Activated CD4-positive, alpha-beta memory T cell treated with anti-CD3 and anti-CD28 coated beads, Interleukin-2, amount 10 ng/mL, durations not matched to agents 7 days and 5 days (primary cell): ENCODE results near the gene PRTN3. TPM values are rescaled to one million over a fixed set of nuclear protein-coding genes. Genes with fewer than 3 reads are reported as not detected.

Experiments used
- CTCF ChIA-PET: fragments of 350-600 bp; sonication (Branson Sonifier 250); formaldehyde crosslinking; loops from one replicate; lab custom pipeline; 2021; ENCODE audit warnings: antibody characterized with exemption, inconsistent platforms; lab: Charles Lee
- POLR2A ChIA-PET: fragments of 350-600 bp; sonication (Branson Sonifier 250); formaldehyde crosslinking; loops from one replicate; lab custom pipeline; 2021; ENCODE audit warnings: antibody characterized with exemption; lab: Charles Lee
- DNase-seq: peaks from one replicate; pipeline ENCODE4 v3.0.0-alpha.2; 2020
- H3K27ac Mint-ChIP-seq: one replicate; pipeline ENCODE4 v1.8.0; 2021; ENCODE audit warnings: mild to moderate bottlenecking, mixed read lengths
- H3K27me3 Mint-ChIP-seq: one replicate; pipeline ENCODE4 v1.8.0; 2021; ENCODE audit warnings: mixed read lengths
- H3K36me3 Mint-ChIP-seq: one replicate; pipeline ENCODE4 v1.8.0; 2021; ENCODE audit warnings: low read depth, mixed read lengths
- H3K4me1 Mint-ChIP-seq: one replicate; pipeline ENCODE4 v1.8.0; 2021; ENCODE audit warnings: mixed read lengths
- H3K4me3 Mint-ChIP-seq: one replicate; pipeline ENCODE4 v1.8.0; 2021; ENCODE audit warnings: mild to moderate bottlenecking, mixed read lengths
- H3K9me3 Mint-ChIP-seq: one replicate; pipeline ENCODE4 v1.8.0; 2021; ENCODE audit warnings: mixed read lengths
- total RNA-seq, 2 experiments: library from RNA; stranded (reverse); gene quantifications; one replicate each; pipeline ENCODE4 v1.2.3, GENCODE V29; 2021

The PRTN3 gene
- total RNA-seq, 2 experiments from 2014 or later = not detected

DNA sequence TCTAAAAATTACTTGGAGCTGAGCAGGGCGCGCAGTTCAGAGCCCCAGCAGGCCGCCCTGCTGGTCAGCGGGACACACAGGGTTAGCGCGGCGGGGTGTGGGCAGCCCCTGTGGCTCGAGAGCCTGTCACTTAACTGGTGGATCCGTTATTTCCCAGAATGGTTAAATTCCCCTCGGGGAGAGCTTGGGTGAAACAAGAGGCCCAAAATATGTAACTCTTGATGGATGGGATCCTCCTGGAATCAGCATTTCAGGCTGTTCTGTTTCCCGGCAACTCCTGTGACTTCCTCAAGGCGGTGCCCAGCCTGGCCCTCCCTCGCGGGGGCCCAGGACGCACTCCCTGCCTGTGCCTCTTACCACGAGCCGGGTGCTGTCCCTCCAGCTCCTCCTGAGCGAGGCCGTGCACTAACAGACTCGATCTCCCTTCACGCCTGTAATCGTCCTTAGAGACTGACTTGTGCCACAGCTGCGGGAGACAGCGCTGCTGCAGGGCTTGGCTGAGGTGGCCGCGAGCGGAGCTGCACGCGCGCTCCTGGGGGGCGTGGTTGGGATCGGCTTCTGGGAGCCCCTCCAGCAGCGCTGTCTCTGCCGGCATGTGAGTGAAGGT lies 33.9 kb upstream of the PRTN3 start:
- Mint-ChIP-seq H3K36me3 (peaks cover 68% of the 10 kb centered on the region), H3K4me1 (peaks cover 28% of the 10 kb centered on the region), H3K27me3 (no peaks in the 10 kb centered on the region), H3K9me3 (no peaks in the 10 kb centered on the region), H3K4me3 (no peak overlapping the region), H3K27ac (no peak overlapping the region)
- no peak for DNase-seq
- ChIA-PET CTCF (no interaction called here), POLR2A (interaction anchor here (1.2 to 3.0 kb wide), 2 partner anchors 8 to 11 kb away, joined by 3 to 7 read pairs; no protein-coding TSS in a partner anchor)

DNA sequence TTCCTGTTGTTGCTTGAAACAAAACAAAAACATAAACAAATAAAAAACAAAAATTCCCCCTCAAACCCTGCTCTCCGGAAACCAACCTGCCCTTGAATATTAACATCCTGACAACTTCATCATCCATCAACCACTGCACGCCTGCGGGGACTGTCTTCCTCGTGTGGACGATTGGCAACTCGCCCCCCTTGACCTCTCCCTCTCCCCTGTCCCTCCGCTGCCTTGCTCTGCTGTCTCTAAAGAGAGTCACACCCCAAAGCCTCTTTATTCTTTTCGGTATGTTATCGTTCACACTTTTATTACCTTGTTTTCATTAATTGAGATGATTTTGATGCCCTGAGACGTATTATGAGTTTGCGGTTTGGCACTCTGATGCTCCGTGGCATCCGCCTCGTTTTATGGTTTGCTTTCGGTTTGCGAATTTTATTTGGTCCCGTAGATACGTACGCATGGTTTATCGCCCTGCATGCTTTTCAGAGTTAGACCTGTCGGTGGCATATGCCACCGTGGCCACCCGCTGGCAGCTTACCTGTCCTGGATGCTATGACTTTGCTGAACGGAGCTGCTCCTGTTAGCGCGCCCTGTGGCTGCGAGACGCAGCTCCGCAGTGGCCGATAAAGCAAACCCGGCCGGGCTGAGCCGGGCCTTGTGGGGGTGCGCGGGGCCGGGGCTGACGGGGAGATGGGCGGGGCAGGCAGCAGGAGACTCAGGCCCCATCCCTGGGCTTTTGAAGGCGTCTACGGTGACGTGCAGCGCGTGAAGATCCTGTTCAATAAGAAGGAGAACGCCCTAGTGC lies 33.0 kb upstream of the PRTN3 start:
- H3K4me3 Mint-ChIP-seq = no peak overlapping the region
- POLR2A ChIA-PET = interaction anchor here (3.0 kb wide), 1 partner anchor 12 kb away, joined by 7 read pairs; no protein-coding TSS in a partner anchor
- DNase-seq = no peak
- H3K9me3 Mint-ChIP-seq = no peaks in the 10 kb centered on the region
- peaks cover 64% of the 10 kb centered on the region for H3K36me3 Mint-ChIP-seq
- H3K4me1 Mint-ChIP-seq = peaks cover 20% of the 10 kb centered on the region
- H3K27me3 Mint-ChIP-seq = no peaks in the 10 kb centered on the region
- CTCF ChIA-PET = no interaction called here
- no peak overlapping the region for H3K27ac Mint-ChIP-seq

DNA sequence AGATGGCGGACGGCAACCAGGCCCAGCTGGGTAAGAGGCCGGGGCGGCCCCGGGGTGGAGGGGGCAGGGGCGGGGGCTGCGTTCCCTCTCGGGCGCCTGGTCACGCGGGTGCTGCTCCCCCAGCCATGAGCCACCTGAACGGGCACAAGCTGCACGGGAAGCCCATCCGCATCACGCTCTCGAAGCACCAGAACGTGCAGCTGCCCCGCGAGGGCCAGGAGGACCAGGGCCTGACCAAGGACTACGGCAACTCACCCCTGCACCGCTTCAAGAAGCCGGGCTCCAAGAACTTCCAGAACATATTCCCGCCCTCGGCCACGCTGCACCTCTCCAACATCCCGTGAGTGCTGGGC lies 32.4 kb upstream of the PRTN3 start:
- no peak overlapping the region for H3K27ac Mint-ChIP-seq
- CTCF ChIA-PET = no interaction called here
- POLR2A ChIA-PET = interaction anchor here (3.0 kb wide), 1 partner anchor 12 kb away, joined by 7 read pairs; no protein-coding TSS in a partner anchor
- DNase-seq = no peak
- H3K27me3 Mint-ChIP-seq = no peaks in the 10 kb centered on the region
- no peaks in the 10 kb centered on the region for H3K9me3 Mint-ChIP-seq
- peaks cover 16% of the 10 kb centered on the region for H3K4me1 Mint-ChIP-seq
- H3K4me3 Mint-ChIP-seq = no peak overlapping the region
- peaks cover 61% of the 10 kb centered on the region for H3K36me3 Mint-ChIP-seq

DNA sequence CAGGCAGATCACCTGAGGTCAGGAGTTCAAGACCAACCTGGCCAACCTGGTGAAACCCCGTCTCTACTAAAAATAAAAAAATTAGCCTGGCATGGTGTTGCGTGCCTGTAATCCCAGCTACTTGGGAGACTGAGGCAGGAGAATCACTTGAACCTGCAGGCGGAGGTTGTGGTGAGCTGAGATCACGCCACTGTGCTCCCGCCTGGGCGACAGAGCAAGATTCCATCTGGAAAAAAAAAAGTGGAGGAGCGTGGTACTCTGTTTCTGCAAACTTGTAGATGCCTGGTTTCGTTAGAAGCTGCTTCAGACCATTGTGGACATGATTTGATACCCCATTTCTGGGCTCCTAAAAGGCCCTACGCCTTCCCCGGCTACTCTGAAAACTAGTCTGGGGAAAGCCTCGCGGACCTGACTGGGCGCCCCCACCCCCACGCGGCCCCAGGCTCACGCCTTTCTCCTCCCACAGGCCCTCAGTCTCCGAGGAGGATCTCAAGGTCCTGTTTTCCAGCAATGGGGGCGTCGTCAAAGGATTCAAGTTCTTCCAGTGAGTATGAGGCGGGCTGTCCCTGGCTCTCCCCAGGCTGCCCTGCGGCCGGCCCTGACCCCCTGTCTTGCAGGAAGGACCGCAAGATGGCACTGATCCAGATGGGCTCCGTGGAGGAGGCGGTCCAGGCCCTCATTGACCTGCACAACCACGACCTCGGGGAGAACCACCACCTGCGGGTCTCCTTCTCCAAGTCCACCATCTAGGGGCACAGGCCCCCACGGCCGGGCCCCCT lies 30.5 kb upstream of the PRTN3 start:
- POLR2A ChIA-PET = interaction anchor here (1.5 kb wide), 1 partner anchor 12 kb away, joined by 5 read pairs; no protein-coding TSS in a partner anchor
- no peaks in the 10 kb centered on the region for H3K9me3 Mint-ChIP-seq
- CTCF ChIA-PET = no interaction called here

DNA sequence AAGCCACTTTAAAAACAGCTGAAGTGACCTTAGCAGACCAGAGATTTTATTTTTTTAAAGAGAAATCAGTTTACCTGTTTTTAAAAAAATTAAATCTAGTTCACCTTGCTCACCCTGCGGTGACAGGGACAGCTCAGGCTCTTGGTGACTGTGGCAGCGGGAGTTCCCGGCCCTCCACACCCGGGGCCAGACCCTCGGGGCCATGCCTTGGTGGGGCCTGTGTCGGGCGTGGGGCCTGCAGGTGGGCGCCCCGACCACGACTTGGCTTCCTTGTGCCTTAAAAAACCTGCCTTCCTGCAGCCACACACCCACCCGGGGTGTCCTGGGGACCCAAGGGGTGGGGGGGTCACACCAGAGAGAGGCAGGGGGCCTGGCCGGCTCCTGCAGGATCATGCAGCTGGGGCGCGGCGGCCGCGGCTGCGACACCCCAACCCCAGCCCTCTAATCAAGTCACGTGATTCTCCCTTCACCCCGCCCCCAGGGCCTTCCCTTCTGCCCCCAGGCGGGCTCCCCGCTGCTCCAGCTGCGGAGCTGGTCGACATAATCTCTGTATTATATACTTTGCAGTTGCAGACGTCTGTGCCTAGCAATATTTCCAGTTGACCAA lies 29.8 kb upstream of the PRTN3 start:
- peaks cover 10% of the 10 kb centered on the region for H3K4me1 Mint-ChIP-seq
- no peak overlapping the region for H3K27ac Mint-ChIP-seq
- H3K36me3 Mint-ChIP-seq = peaks cover 61% of the 10 kb centered on the region
- ChIA-PET POLR2A (interaction anchor here (1.0 to 1.5 kb wide), 2 partner anchors 12 to 13 kb away, joined by 3 to 5 read pairs; no protein-coding TSS in a partner anchor), CTCF (no interaction called here)
- no peak overlapping the region for H3K4me3 Mint-ChIP-seq
- no peaks in the 10 kb centered on the region for H3K9me3 Mint-ChIP-seq
- no peaks in the 10 kb centered on the region for H3K27me3 Mint-ChIP-seq
- DNase-seq = no peak

More for the DNA sequence above, 30.5 kb upstream of the PRTN3 start:
- Mint-ChIP-seq H3K27ac (no peak overlapping the region), H3K4me1 (peaks cover 10% of the 10 kb centered on the region), H3K36me3 (peaks cover 62% of the 10 kb centered on the region), H3K4me3 (no peak overlapping the region), H3K27me3 (no peaks in the 10 kb centered on the region)
- DNase-seq = no peak

DNA sequence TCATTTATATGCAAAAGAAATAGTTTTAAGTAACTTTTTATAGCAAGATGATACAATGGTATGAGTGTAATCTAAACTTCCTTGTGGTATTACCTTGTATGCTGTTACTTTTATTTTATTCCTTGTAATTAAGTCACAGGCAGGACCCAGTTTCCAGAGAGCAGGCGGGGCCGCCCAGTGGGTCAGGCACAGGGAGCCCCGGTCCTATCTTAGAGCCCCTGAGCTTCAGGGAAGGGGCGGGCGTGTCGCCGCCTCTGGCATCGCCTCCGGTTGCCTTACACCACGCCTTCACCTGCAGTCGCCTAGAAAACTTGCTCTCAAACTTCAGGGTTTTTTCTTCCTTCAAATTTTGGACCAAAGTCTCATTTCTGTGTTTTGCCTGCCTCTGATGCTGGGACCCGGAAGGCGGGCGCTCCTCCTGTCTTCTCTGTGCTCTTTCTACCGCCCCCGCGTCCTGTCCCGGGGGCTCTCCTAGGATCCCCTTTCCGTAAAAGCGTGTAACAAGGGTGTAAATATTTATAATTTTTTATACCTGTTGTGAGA lies 29.2 kb upstream of the PRTN3 start:
- H3K36me3 Mint-ChIP-seq = peaks cover 65% of the 10 kb centered on the region
- H3K27me3 Mint-ChIP-seq = no peaks in the 10 kb centered on the region
- POLR2A ChIA-PET = interaction anchor here (1.0 kb wide), 1 partner anchor 13 kb away, joined by 3 read pairs; no protein-coding TSS in a partner anchor
- peaks cover 10% of the 10 kb centered on the region for H3K4me1 Mint-ChIP-seq
- H3K4me3 Mint-ChIP-seq = no peak overlapping the region
- CTCF ChIA-PET = no interaction called here
- H3K27ac Mint-ChIP-seq = no peak overlapping the region
- H3K9me3 Mint-ChIP-seq = no peaks in the 10 kb centered on the region
- no peak for DNase-seq

DNA sequence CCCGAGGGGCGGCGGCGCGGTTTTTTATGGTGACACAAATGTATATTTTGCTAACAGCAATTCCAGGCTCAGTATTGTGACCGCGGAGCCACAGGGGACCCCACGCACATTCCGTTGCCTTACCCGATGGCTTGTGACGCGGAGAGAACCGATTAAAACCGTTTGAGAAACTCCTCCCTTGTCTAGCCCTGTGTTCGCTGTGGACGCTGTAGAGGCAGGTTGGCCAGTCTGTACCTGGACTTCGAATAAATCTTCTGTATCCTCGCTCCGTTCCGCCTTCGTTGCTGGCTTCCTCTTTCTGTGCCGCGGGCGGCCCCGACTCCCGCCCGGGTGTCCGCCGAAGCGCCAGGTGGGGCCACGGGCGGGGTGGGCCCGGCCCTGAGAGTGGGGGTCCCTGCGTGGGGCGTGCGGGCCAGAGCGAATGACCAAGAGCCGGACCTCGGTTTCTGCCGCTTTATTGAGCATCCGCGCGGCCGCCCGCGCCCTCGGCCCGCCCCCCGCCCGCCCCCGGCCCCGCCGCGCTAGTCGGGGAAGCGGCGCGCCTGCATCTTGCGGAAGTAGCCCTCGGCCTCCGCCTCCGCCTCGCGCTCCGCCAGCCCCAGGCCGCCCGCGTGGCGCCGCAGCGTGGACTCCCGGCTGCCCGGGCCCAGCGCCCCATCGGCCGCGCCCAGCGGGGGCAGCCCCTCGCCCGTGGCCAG lies 28.6 kb upstream of the PRTN3 start:
- no peak overlapping the region for H3K4me3 Mint-ChIP-seq
- H3K27ac Mint-ChIP-seq = no peak overlapping the region
- peaks cover 8% of the 10 kb centered on the region for H3K4me1 Mint-ChIP-seq
- no peak for DNase-seq
- peaks cover 61% of the 10 kb centered on the region for H3K36me3 Mint-ChIP-seq
- no peaks in the 10 kb centered on the region for H3K9me3 Mint-ChIP-seq
- ChIA-PET CTCF (no interaction called here), POLR2A (interaction anchor here (1.0 kb wide), 1 partner anchor 14 kb away, joined by 3 read pairs; no protein-coding TSS in a partner anchor)
- H3K27me3 Mint-ChIP-seq = no peaks in the 10 kb centered on the region

DNA sequence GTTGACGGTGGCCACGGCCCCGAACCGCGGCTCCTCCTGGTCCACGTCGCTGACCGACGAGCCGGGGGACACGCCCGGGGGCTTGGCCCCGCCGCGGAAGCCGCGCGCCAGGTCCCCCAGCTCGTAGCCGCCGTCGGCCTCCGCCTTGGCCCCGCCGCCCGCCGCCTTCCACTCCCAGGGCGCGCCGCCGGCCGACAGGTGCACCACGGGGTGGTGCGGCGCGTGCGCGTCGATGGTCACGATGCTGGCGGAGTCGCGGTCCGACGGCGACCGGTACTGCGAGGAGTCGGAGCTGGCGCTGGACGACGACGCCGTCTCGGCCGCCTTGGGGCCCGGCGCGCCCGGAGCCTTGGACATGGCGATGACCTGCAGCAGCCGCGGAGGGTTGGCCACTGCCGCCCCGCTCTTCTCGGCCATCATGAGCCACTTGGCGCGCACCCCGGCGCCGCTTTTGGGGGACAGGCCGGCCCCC lies 28.0 kb upstream of the PRTN3 start:
- H3K36me3 Mint-ChIP-seq = peaks cover 56% of the 10 kb centered on the region
- no peak overlapping the region for H3K4me3 Mint-ChIP-seq
- DNase-seq = no peak
- no peaks in the 10 kb centered on the region for H3K9me3 Mint-ChIP-seq
- CTCF ChIA-PET = no interaction called here
- POLR2A ChIA-PET = no interaction called here
- no peaks in the 10 kb centered on the region for H3K27me3 Mint-ChIP-seq
- peaks cover 2% of the 10 kb centered on the region for H3K4me1 Mint-ChIP-seq
- H3K27ac Mint-ChIP-seq = no peak overlapping the region

DNA sequence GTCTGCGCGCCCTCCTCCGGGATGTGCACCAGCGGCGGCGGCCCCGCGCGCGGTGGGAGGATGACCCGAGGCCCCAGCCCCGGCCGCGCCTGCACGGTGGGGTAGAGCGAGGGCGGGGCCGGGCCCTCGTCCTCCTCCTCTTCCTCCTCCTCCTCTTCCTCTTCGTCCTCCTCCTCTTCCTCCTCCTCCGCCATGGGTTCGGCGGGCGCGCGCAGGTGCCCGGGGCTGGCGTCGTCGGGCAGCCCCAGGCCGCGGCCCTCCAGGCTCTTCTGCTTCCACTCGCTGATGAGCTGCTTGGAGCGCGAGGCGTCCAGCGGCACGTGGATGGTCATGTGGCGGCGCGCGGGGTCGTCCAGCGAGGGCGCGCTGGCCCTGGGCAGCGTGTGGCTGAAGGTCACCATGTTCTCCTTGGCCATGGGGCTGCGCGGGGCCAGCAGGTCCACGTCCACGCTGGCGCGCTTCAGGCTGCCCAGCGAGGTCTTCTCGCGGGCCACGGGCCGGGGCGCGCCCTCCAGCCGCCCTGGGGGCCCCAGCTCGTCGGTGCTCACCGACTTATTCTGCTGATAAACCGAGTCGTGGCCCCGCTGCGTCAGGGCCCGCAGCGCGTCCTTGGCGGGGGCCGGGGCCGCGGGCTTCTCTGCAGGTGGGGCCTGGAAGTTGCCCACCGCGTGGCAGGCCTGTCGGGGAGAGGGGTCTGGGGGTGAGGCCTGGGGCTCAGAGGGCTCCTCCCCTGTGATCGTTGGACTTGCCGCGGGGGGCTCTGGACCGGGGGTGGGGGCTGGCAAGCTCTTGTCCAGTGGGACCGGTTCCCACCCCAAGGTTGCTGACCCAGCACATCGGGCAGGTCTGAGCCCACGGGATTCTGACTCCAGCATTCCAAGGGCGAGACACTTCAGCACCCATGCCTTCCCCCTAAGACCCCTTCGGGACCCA lies 27.3 kb upstream of the PRTN3 start:
- Mint-ChIP-seq H3K4me1 (no peaks in the 10 kb centered on the region), H3K27ac (no peak overlapping the region), H3K4me3 (no peak overlapping the region), H3K36me3 (peaks cover 52% of the 10 kb centered on the region), H3K27me3 (no peaks in the 10 kb centered on the region), H3K9me3 (no peaks in the 10 kb centered on the region)
- CTCF ChIA-PET = no interaction called here
- POLR2A ChIA-PET = interaction anchor here (2.6 kb wide), 1 partner anchor 12 kb away, joined by 9 read pairs; no protein-coding TSS in a partner anchor
- DNase-seq = no peak

DNA sequence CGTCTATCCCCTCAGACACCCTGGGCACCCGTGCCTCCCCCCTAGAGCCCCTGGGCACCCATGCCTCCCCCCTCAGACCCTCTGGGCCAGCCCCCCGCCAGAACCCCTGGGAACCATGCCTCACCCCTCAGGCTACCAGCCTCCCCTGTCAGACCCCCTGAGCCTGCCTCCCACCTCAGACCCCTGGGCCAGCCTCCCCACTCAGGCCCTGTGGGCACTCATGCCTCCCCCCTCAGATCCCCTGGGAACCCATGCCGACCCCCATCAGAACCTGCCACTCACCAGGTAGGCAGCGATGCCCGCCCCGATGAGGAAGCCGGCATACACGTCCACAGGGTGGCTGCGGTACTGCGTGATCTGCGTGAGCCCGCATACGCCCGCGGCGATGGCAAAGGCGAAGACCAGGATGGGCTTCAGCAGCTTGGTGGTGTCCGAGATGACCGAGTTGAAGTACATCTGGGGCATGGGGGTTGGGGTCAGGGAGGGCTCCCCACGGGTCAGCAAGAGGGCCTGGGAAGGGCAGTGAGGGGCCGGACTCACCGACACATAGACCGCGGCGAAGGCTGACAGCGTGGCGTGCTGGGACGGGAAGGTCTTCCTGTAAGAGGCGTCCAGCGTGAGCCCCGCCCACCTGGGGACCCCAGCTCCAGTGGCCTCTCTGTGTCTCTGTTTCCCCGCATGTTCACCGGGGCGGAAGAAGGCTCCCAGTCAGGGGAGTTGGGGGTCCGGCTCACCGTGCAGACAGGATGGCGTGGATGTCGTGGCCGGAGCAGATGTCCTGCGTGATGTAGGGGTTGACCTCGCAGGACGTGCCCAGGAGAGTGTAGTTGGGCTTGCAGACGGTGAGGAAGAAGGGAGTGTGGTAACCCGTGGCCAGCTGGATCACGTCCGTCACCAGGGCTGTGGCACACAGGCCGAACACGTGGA lies 26.4 kb upstream of the PRTN3 start:
- Mint-ChIP-seq H3K27me3 (no peaks in the 10 kb centered on the region), H3K4me1 (no peaks in the 10 kb centered on the region), H3K9me3 (no peaks in the 10 kb centered on the region), H3K4me3 (no peak overlapping the region), H3K36me3 (peaks cover 47% of the 10 kb centered on the region), H3K27ac (no peak overlapping the region)
- POLR2A ChIA-PET = interaction anchor here (0.8 to 2.6 kb wide), 4 partner anchors 11 to 28 kb away, joined by 3 to 9 read pairs (median 4); no protein-coding TSS in a partner anchor
- CTCF ChIA-PET = no interaction called here
- no peak for DNase-seq
